Measurements from ENCODE around the gene GOT1. TPM values are rescaled to one million over a fixed set of nuclear protein-coding genes. Genes with fewer than 3 reads are reported as not detected.

Gene GOT1
- total RNA-seq, 1 experiment from 2014 or later = 58.8 TPM

DNA sequence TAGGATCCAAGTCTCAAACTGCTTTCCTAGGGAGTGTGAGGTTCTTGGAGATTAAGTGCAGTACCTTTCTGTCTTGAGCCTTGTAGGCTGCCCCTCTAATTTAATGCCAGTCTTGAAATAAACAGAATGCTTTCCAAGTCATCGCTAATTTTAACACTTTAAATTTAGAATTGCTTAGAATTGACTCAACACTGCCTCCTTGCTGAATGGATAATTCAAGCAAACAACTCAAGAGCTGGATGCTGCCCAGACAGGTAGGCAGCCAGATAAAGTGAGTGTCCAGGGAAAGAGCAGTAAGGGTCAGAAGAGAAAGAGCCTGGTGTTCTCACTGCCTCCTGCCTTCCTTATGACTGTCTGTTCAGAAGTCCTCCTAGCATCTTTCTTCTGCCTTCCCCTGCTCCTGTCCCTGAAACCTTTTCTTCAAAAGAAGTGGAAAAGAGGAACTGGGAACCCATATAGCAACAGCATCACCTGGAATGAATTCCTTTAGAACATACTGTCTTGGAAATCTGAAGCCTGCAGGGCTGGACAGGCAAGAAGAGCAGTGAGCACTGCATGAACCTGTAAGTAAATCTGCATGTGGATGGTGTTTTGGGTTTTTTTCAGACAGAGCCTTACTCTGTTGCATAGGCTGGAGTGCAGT, 3.1 kb upstream of the GOT1 start:
- DNase-seq (ENCODE audit: low spot score) = no peak

- DNase-seq (ENCODE audit: low spot score) = no peak
These were observed 2.5 kb upstream of the GOT1 start for GRCh38 chr10:99432881-99433280.

GRCh38 chr10:99432047-99432446, 1.6 kb upstream of the GOT1 start:
- no peak for DNase-seq (ENCODE audit: low spot score)

GRCh38 chr10:99431190-99431760, 851 bp upstream of the GOT1 start:
- peak; percentile 21 for DNase-seq (ENCODE audit: low spot score)

DNA sequence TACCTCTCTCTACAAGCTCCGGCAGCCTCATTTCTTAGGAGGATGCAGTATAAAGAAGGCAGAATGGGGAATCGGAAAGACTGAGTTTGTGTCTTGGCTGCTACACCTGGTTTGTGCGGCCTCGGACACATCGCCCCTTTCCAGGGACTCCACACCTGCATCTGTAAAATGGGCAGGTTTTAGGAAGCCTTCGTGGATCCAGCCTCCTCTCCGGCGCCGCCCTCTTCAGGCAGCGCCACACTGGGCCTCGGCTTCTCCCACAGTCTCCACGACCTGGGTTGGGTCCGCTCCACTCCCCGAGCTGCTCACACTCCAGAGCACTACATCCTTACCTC, 341 bp downstream of the GOT1 start:
- no peak for DNase-seq (ENCODE audit: low spot score)

GRCh38 chr10:99429517-99430095, 818 bp downstream of the GOT1 start:
- no peak for DNase-seq (ENCODE audit: low spot score)

GRCh38 chr10:99427566-99428190, 2.7 kb downstream of the GOT1 start:
- no peak for DNase-seq (ENCODE audit: low spot score)

- no peak for DNase-seq (ENCODE audit: low spot score)
These were observed 3.7 kb downstream of the GOT1 start for GRCh38 chr10:99426689-99427088.

DNA sequence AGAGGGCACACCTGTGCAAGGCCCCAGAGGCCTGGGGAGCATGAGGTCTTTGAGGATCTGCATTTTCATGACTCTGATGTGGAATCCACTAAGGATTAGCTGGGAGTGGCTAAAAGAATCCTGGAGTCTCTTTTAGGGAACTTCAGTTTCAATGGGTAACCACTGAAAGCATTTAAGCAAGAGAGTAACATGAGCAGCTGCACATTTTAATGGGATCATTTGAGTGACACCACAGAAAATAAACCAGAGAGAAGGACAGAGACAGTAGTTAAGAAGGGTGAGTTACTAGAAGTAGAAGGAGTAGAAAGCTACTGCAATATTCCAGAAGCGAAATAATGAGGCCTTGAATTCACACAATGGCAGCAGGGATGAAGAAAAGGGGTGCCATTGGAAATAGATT, 5.2 kb downstream of the GOT1 start:
- DNase-seq (ENCODE audit: low spot score) = no peak

DNA sequence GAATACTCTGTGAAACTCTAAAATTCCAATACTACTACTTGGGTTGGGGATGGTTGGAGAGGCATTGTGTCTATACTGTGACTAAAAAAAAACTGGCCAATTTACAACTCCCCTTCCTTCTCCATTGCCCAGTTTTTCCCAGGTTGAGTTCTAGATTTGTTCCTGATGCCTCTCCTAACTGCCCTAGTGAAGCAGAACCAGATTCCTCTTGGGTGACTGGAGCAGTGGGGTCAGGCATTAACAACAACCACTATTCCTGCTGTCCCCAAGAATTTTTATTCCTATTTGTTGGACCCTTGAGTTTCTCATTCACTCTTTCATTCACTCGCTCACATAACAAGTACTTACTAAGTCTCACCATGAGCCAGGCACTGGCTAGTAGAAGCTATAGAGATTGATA, 5.8 kb downstream of the GOT1 start:
- DNase-seq (ENCODE audit: low spot score) = no peak

DNA sequence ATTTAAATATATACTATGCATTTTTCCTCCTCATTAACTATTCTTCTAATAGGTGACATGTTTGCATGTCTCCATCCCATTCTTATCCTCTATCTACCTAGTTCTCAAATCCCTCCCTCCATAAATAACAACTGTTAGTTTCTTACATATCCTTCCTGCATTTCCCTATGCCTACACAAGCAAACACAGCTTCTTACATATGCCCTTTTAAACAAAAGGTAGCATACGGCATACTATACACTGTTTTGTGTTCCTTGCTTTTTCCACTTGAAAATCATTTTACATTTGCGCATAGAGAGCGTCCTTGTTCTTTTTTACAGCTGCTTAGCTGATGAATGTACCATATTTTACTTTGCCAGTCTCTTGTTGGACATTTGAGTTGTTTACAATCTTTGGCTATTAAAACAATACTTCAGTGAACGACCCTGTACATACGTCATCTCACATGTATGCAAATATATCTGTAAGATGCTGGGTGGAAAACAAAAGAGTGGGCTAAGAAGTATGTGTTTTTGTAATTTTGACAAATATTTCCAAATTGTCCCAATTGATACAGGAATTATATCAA, 7.8 kb downstream of the GOT1 start:
- DNase-seq (ENCODE audit: low spot score) = no peak

- DNase-seq (ENCODE audit: low spot score) = no peak
These were observed 9.1 kb downstream of the GOT1 start for GRCh38 chr10:99421233-99421739.

DNA sequence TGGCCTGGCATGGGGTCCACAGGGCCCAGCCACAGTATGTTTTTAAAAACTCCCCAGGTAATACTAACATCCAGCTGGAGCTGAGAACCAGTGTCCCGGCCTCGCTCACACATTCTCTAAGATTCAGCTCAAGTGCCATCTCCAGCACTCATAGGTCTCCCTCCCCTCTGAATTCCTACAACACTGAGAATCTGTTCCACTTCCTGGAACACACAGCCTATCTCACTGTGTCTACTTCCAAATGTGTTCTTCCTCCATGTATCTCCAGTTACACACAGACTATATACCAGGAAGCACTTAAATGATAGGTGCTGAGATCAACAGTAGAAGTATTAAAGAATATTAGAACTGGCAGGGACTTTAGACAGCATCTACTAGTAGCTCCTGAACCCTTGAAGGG, 10.7 kb downstream of the GOT1 start:
- no peak for DNase-seq (ENCODE audit: low spot score)

DNA sequence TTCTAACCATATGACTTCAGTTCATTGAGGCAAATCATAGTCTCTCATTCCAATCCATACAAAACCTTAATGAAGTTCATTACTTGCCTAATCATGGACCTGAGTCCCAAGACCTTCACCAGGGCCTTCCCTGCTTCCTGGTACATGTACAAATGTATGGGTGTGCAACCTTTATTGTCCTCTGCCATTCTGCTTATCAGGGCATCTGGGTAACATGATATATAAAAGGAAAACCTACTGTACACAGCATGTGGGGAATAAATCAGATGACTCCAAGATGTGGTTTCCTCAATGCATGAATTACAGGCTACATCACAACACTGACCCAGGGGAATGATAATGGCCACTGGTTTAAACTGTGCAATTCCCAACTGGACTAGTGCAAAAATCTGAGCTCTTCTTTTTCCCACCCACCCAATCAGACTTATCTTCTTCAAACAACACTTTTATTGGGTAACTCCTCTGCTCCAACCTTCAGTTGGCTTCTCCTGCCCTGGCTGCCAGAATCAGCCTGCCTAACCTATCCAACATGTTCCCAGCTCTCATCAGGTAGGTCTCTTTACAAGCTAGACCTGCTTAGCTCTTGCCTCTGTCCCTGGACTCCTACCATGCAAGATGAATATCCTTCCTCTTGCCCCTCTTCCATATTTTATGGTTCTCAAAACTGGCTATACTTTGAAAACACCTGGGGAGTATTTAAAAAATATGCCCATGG, 11.4 kb downstream of the GOT1 start:
- DNase-seq (ENCODE audit: low spot score) = no peak

- no peak for DNase-seq (ENCODE audit: low spot score)
These were observed 18.3 kb downstream of the GOT1 start for GRCh38 chr10:99412099-99412498.

DNA sequence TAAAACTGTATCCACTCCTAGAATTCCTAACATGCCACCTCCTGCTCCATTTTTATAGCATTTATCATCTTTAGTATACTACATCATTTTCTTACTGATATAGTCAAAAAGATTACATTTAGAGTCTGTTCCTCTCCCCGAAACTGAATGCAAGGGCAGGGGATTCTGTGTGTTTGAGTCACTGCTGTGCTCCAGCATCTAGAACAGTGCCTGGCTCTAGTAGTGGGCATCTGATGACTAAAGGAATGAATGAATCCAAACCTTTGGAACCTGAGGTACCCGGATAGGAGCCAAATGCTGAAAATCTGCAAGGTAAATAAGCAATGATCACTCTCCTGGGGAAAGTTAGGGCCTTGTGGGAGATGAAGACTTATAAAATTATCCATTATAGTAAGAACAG, 18.9 kb downstream of the GOT1 start:
- DNase-seq (ENCODE audit: low spot score) = no peak

GRCh38 chr10:99410876-99411275, 19.5 kb downstream of the GOT1 start:
- no peak for DNase-seq (ENCODE audit: low spot score)

DNA sequence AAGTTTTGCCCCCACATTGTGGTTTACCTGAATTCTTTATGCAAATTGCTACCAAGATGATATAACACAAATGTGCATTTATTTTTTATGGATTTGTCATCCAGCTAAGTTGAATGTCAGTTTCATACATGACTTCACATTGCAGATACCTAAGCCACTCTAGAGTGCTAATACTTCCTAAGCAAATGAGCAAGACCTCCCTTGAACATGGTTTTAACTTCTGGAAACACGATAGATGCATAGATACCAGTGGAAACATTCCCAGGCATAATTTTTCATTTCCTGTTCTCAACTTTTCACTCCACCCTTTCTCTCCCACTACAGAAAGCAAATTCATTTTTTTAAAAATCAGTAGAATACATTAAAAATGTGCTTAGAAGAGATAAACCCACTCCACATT, 20.3 kb downstream of the GOT1 start:
- DNase-seq (ENCODE audit: low spot score) = no peak

GRCh38 chr10:99406149-99406548, 24.3 kb downstream of the GOT1 start:
- no peak for DNase-seq (ENCODE audit: low spot score)

DNA sequence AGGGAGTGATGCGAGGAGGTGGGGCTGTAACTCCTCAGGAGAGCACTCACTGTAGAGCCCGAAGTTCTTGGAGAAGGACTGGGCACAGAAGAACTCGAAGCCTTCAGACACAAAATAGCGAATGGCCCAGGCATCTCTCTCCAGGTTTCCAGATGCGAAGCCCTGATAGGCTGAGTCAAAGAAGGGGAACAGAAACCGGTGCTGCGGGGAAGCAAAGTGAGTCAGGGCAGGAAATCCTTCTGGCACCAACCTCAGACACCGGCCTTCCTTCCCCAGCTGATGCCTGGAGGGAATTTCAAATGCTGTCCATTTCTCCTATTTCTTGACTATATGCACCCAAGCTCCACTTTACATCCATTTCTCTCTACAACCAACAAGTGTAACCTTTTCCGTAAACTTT, 26.8 kb downstream of the GOT1 start:
- DNase-seq (ENCODE audit: low spot score) = no peak

GRCh38 chr10:99399664-99400063, 30.8 kb downstream of the GOT1 start:
- no peak for DNase-seq (ENCODE audit: low spot score)

DNA sequence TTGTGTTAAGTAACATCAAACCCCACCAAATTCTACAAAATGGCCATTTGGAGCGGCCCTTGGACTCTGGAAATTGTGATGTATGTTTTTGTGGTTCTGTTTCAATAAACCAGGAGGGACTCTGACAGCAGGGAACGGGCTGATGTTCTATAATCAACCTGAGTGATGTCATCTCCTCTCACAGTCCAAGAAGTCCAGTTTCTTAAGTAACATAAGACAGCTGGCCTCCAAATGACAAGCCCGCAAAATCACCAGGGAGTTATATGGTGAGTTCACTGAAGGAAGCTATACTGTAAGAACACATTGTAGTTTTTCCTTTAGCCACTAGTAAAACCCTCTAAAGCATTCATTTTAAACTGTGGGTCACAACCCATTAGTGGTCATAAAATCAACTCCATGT, 34.0 kb downstream of the GOT1 start:
- peak; percentile 91 for DNase-seq (ENCODE audit: low spot score)
